ENCODE data around the gene IDUA.

- no peak for TF ChIP-seq FOXA1 (IDR thresholded peaks at IDR 0.05)
- TF ChIP-seq, protein P1, sequence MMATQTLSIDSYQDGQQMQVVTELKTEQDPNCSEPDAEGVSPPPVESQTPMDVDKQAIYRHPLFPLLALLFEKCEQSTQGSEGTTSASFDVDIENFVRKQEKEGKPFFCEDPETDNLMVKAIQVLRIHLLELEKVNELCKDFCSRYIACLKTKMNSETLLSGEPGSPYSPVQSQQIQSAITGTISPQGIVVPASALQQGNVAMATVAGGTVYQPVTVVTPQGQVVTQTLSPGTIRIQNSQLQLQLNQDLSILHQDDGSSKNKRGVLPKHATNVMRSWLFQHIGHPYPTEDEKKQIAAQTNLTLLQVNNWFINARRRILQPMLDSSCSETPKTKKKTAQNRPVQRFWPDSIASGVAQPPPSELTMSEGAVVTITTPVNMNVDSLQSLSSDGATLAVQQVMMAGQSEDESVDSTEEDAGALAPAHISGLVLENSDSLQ (IDR thresholded peaks at IDR 0.05), result no peak
- no peak for TF ChIP-seq ARNT (IDR thresholded peaks at IDR 0.05)
- no peak for TF ChIP-seq FOXK2 (IDR thresholded peaks at IDR 0.05)
Observed at GRCh38 chr4:947491-947971, 39.3 kb upstream of the IDUA start.
